ENCODE results near the gene MRPS7. TPM values are rescaled to one million over a fixed set of nuclear protein-coding genes. Genes with fewer than 3 reads are reported as not detected.

MRPS7 gene
- total RNA-seq, 2 experiments from 2014 or later, result 76.3 to 80.0 TPM

GRCh38 chr17:75239214-75239613, 22.5 kb upstream of the MRPS7 start:
- intact Hi-C loops (cut with micrococcal nuclease), result no loop called here
- CTCF ChIA-PET, result interaction anchor here (0.6 to 6.6 kb wide), 14 partner anchors 10 to 173 kb away, joined by 3 to 75 read pairs (median 12); partner anchors contain the start of genes GGA3, MIF4GD, MRPS7 and NUP85
- ATAC-seq (no peak), DNase-seq (no peak)
- Mint-ChIP-seq H3K36me3 (ENCODE audit: low read depth) (peaks cover 55% of the 10 kb centered on the region), H3K27ac (peak overlapping the region; percentile 76), H3K9me3 (no peaks in the 10 kb centered on the region), H3K4me1 (ENCODE audit: low read depth) (peaks cover 41% of the 10 kb centered on the region), H3K27me3 (no peaks in the 10 kb centered on the region), H3K4me3 (no peak overlapping the region)
- no peak for TF ChIP-seq CTCF (IDR thresholded peaks at IDR 0.05)
- POLR2A ChIA-PET, result interaction anchor here (0.8 to 6.9 kb wide), 8 partner anchors 10 to 129 kb away, joined by 3 to 50 read pairs (median 6); partner anchors contain the start of genes ARMC7, GGA3, MIF4GD and MRPS7

GRCh38 chr17:75239778-75240393, 21.8 kb upstream of the MRPS7 start:
- ChIA-PET CTCF (interaction anchor here (0.7 to 6.6 kb wide), 17 partner anchors 9 to 202 kb away, joined by 3 to 75 read pairs (median 7); partner anchors contain the start of genes GGA3, MIF4GD, MRPS7 and NUP85), POLR2A (interaction anchor here (0.7 to 6.9 kb wide), 12 partner anchors 9 to 130 kb away, joined by 3 to 50 read pairs (median 4); partner anchors contain the start of genes ARMC7, GGA3, MIF4GD and MRPS7)
- intact Hi-C loops (cut with micrococcal nuclease), result no loop called here
- Mint-ChIP-seq H3K4me3 (no peak overlapping the region), H3K27me3 (no peaks in the 10 kb centered on the region), H3K36me3 (ENCODE audit: low read depth) (peaks cover 52% of the 10 kb centered on the region), H3K9me3 (no peaks in the 10 kb centered on the region), H3K27ac (peak overlapping the region; percentile 61), H3K4me1 (ENCODE audit: low read depth) (peaks cover 47% of the 10 kb centered on the region)
- no peak for DNase-seq
- no peak for TF ChIP-seq CTCF (IDR thresholded peaks at IDR 0.05)
- ATAC-seq, result no peak

- H3K27ac Mint-ChIP-seq, result peak overlapping the region; percentile 61
- DNase-seq (peak; percentile 69), ATAC-seq (peak; percentile 57)
- peaks cover 50% of the 10 kb centered on the region for H3K4me1 Mint-ChIP-seq (ENCODE audit: low read depth)
- TF ChIP-seq CTCF (IDR thresholded peaks at IDR 0.05), result peak; percentile 72
- H3K27me3 Mint-ChIP-seq, result no peaks in the 10 kb centered on the region
- H3K4me3 Mint-ChIP-seq, result no peak overlapping the region
- H3K36me3 Mint-ChIP-seq (ENCODE audit: low read depth), result peaks cover 51% of the 10 kb centered on the region
- no peaks in the 10 kb centered on the region for H3K9me3 Mint-ChIP-seq
- intact Hi-C loops (cut with micrococcal nuclease), result no loop called here
- CTCF ChIA-PET, result interaction anchor here (0.9 to 6.6 kb wide), 14 partner anchors 9 to 202 kb away, joined by 3 to 75 read pairs (median 12); partner anchors contain the start of genes GGA3, MIF4GD and MRPS7
- POLR2A ChIA-PET, result interaction anchor here (0.7 to 6.9 kb wide), 10 partner anchors 8 to 126 kb away, joined by 3 to 50 read pairs (median 4); partner anchors contain the start of genes GGA3, MIF4GD, MRPS7 and NUP85
Observed at GRCh38 chr17:75240394-75241142, 21.1 kb upstream of the MRPS7 start.

- no peak for TF ChIP-seq CTCF (IDR thresholded peaks at IDR 0.05)
- H3K4me1 Mint-ChIP-seq (ENCODE audit: low read depth), result peaks cover 50% of the 10 kb centered on the region
- H3K27ac Mint-ChIP-seq, result peak overlapping the region; percentile 41
- H3K4me3 Mint-ChIP-seq, result no peak overlapping the region
- POLR2A ChIA-PET, result interaction anchor here (0.8 to 6.9 kb wide), 4 partner anchors 10 to 48 kb away, joined by 3 to 50 read pairs (median 4); partner anchors contain the start of genes GGA3, MRPS7 and SLC25A19
- DNase-seq (no peak), ATAC-seq (no peak)
- intact Hi-C loops (cut with micrococcal nuclease), result no loop called here
- H3K9me3 Mint-ChIP-seq, result no peaks in the 10 kb centered on the region
- CTCF ChIA-PET, result interaction anchor here (1.0 to 6.6 kb wide), 8 partner anchors 8 to 201 kb away, joined by 3 to 75 read pairs (median 39); partner anchors contain the start of genes GGA3, MIF4GD and MRPS7
- H3K27me3 Mint-ChIP-seq, result no peaks in the 10 kb centered on the region
- peaks cover 53% of the 10 kb centered on the region for H3K36me3 Mint-ChIP-seq (ENCODE audit: low read depth)
Observed at GRCh38 chr17:75241143-75241430, 20.6 kb upstream of the MRPS7 start.

Data from activated CD8-positive, alpha-beta T cell treated with anti-CD3 and anti-CD28 coated beads for 36 hours (primary cell).